Astrocyte (in vitro differentiated cells and primary cell): ENCODE data around the gene FTO. TPM values are rescaled to one million over a fixed set of nuclear protein-coding genes. Genes with fewer than 3 reads are reported as not detected.

Experiments
- DNase-seq: peaks from one replicate; pipeline ENCODE4 v3.0.0-alpha.2; 2010; ENCODE audit warnings: low read depth
- FAIRE-seq: peaks from 2 replicates; lab custom pipeline; 2011; peaks lifted over from hg19 to GRCh38; lab: Jason Lieb, UNC
- H2AFZ ChIP-seq: 2 replicates; pipeline ENCODE4 v1.6.0; 2012; ENCODE audit warnings: low read depth, low read length, inconsistent platforms
- H3K27ac ChIP-seq: 2 replicates; pipeline ENCODE4 v1.5.1; 2011; ENCODE audit warnings: low read depth, low read length, inconsistent platforms
- H3K27me3 ChIP-seq: 2 replicates; pipeline ENCODE4 v1.6.0; 2011; ENCODE audit warnings: low read length, inconsistent platforms; ENCODE audit not compliant: insufficient read depth
- H3K36me3 ChIP-seq: 2 replicates; pipeline ENCODE4 v1.5.1; 2011; ENCODE audit warnings: low read length, inconsistent platforms; ENCODE audit not compliant: insufficient read depth
- H3K4me1 ChIP-seq: 2 replicates; pipeline ENCODE4 v1.5.1; 2011; ENCODE audit warnings: low read length, inconsistent platforms; ENCODE audit not compliant: insufficient read depth
- H3K4me2 ChIP-seq: 2 replicates; pipeline ENCODE4 v1.6.0; 2012; ENCODE audit warnings: low read length, inconsistent platforms
- H3K4me3 ChIP-seq: 2 replicates; pipeline ENCODE4 v1.5.1; 2011; ENCODE audit warnings: low read depth, mild to moderate bottlenecking, low read length, inconsistent platforms; ENCODE audit not compliant: insufficient read depth
- H3K79me2 ChIP-seq: 2 replicates; pipeline ENCODE4 v1.6.0; 2012; ENCODE audit warnings: mild to moderate bottlenecking, low read length, inconsistent platforms; ENCODE audit not compliant: insufficient read depth
- H3K9ac ChIP-seq: 2 replicates; pipeline ENCODE4 v1.6.0; 2012; ENCODE audit warnings: mild to moderate bottlenecking, low read length, inconsistent platforms
- H3K9me3 ChIP-seq: 2 replicates; pipeline ENCODE4 v1.5.1; 2012; ENCODE audit warnings: low read depth, mild to moderate bottlenecking, low read length, inconsistent platforms; ENCODE audit not compliant: insufficient read depth
- H4K20me1 ChIP-seq: 2 replicates; pipeline ENCODE4 v1.6.0; 2012; ENCODE audit warnings: low read length, inconsistent platforms; ENCODE audit not compliant: insufficient read depth
- H3K27ac Mint-ChIP-seq: one replicate; pipeline ENCODE4 v1.8.0; 2021; ENCODE audit warnings: mild to moderate bottlenecking, mixed read lengths; ENCODE audit not compliant: unreplicated experiment
- H3K27me3 Mint-ChIP-seq: one replicate; pipeline ENCODE4 v1.8.0; 2021; ENCODE audit warnings: low read depth, mixed read lengths; ENCODE audit not compliant: unreplicated experiment
- H3K36me3 Mint-ChIP-seq: one replicate; pipeline ENCODE4 v1.8.0; 2021; ENCODE audit warnings: low read depth, mixed read lengths; ENCODE audit not compliant: unreplicated experiment
- H3K4me1 Mint-ChIP-seq: one replicate; pipeline ENCODE4 v1.8.0; 2021; ENCODE audit warnings: low read depth, mixed read lengths; ENCODE audit not compliant: unreplicated experiment
- H3K4me3 Mint-ChIP-seq: one replicate; pipeline ENCODE4 v1.8.0; 2021; ENCODE audit warnings: mild to moderate bottlenecking, moderate library complexity, mixed read lengths; ENCODE audit not compliant: unreplicated experiment
- H3K9me3 Mint-ChIP-seq: one replicate; pipeline ENCODE4 v1.8.0; 2021; ENCODE audit warnings: mild to moderate bottlenecking, mixed read lengths; ENCODE audit not compliant: unreplicated experiment
- EZH2 ChIP-seq: IDR thresholded peaks from 2 replicates; pipeline ENCODE4 v1.6.1; 2012; ENCODE audit warnings: mild to moderate bottlenecking, low read length, inconsistent platforms; ENCODE audit not compliant: insufficient read depth
- total RNA-seq: library from RNA; stranded (reverse); gene quantifications from 2 replicates; pipeline ENCODE4 v1.2.1, GENCODE V29; 2021
- TF ChIP-seq, protein P1 (sequence below): IDR thresholded peaks from 2 replicates; pipeline ENCODE4 v1.5.1; 2011; ENCODE audit warnings: low read depth, mild to moderate bottlenecking, inconsistent platforms, low read length, moderate library complexity; ENCODE audit not compliant: insufficient read depth

The FTO gene
- total RNA-seq, 1 donor from 2014 or later = 73.1 TPM

DNA sequence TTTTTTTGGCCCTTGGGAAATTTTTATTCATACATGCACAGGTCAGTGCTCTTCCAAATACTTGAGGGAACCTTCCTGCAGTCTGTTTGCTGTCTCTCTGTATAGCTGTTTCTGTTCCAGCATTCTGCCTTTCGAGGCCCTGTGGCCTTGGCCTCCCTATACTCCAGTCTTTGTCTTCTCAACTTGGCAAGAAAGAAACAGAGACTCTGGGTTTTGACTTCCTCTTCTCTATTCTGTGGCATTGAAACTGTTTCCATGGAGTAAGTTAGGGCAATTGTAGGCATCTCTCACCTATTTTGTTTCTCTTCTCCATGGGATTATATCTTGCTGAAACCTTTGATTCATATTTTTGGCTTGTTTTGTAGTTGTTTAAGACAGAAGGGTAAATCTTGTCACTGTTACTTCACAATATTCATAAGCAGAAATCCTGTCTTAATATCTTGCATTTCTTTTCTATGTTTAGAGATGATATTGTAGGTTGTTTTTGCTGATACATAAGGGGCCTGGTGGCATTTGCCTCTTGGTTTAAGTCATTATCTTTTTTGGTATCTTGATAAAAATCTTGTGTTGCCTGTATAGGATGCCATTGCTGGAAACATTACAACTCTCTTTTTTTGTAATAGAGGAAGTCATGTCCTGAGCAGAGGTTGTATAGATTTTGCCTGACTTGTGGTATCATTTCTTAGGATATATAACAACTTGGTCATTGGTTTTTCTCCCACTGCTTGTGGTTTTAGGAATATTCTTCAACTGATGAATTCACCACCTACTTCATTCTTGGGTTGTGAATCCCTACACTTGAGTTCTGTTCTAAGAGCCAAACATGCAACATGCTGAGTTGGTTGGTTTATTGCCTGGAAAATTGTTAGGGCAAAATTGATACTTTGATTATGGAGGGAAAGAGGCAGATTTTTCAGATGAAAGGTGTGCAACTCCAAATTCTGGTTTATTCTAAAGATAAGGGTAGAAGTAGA, 168.6 kb downstream of the FTO start:
- H3K4me3 Mint-ChIP-seq = no peak overlapping the region
- Histone ChIP-seq H3K27ac (peak overlapping the region; percentile 34), H3K9me3 (no peaks in the 10 kb centered on the region), H3K9ac (no peak overlapping the region), H3K27me3 (no peaks in the 10 kb centered on the region), H3K4me1 (peaks cover 17% of the 10 kb centered on the region), H2AFZ (no peak overlapping the region), H4K20me1 (no peaks in the 10 kb centered on the region), H3K36me3 (no peaks in the 10 kb centered on the region), H3K4me2 (peak overlapping the region; percentile 63), H3K79me2 (no peaks in the 10 kb centered on the region), H3K4me3 (no peak overlapping the region)
- TF ChIP-seq, protein P1, sequence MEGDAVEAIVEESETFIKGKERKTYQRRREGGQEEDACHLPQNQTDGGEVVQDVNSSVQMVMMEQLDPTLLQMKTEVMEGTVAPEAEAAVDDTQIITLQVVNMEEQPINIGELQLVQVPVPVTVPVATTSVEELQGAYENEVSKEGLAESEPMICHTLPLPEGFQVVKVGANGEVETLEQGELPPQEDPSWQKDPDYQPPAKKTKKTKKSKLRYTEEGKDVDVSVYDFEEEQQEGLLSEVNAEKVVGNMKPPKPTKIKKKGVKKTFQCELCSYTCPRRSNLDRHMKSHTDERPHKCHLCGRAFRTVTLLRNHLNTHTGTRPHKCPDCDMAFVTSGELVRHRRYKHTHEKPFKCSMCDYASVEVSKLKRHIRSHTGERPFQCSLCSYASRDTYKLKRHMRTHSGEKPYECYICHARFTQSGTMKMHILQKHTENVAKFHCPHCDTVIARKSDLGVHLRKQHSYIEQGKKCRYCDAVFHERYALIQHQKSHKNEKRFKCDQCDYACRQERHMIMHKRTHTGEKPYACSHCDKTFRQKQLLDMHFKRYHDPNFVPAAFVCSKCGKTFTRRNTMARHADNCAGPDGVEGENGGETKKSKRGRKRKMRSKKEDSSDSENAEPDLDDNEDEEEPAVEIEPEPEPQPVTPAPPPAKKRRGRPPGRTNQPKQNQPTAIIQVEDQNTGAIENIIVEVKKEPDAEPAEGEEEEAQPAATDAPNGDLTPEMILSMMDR = no peak
- no peak for TF ChIP-seq EZH2
- peaks cover 2% of the 10 kb centered on the region for H3K9me3 Mint-ChIP-seq
- FAIRE-seq (peak; percentile 98), DNase-seq (peak; percentile 95)
- no peaks in the 10 kb centered on the region for H3K27me3 Mint-ChIP-seq
- H3K36me3 Mint-ChIP-seq = peaks cover 13% of the 10 kb centered on the region
- H3K27ac Mint-ChIP-seq = peak overlapping the region; percentile 53
- peaks cover 20% of the 10 kb centered on the region for H3K4me1 Mint-ChIP-seq

DNA sequence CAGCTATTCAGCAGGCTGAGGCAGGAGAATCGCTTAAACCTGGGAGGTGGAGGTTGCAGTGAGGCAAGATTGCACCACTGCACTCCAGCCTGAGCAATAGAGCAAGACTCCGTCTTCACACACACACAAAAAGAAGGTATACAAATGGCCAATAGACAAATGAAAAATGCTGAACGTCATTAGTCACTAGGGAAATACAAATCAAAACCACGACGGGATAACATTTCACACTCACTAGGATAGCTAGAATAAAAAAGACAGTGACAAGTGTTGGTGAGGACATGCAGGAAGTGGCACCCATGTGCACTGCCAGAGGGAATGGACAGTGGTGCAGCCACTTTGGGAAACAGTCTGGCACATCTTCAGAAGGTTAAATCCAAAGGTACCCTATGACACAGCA, 172.9 kb downstream of the FTO start:
- Histone ChIP-seq H3K4me1 (peaks cover 16% of the 10 kb centered on the region), H3K4me3 (no peak overlapping the region), H3K27ac (no peak overlapping the region), H4K20me1 (no peaks in the 10 kb centered on the region), H3K36me3 (peaks cover 6% of the 10 kb centered on the region), H3K4me2 (no peak overlapping the region), H3K9me3 (no peaks in the 10 kb centered on the region), H2AFZ (no peak overlapping the region), H3K79me2 (no peaks in the 10 kb centered on the region), H3K27me3 (no peaks in the 10 kb centered on the region), H3K9ac (no peak overlapping the region)
- DNase-seq (no peak), FAIRE-seq (no peak)
- H3K9me3 Mint-ChIP-seq = no peaks in the 10 kb centered on the region
- H3K4me3 Mint-ChIP-seq = no peak overlapping the region
- peaks cover 20% of the 10 kb centered on the region for H3K4me1 Mint-ChIP-seq
- TF ChIP-seq EZH2 = no peak
- TF ChIP-seq, protein P1 = no peak
- H3K27me3 Mint-ChIP-seq = no peaks in the 10 kb centered on the region
- no peak overlapping the region for H3K27ac Mint-ChIP-seq
- peaks cover 7% of the 10 kb centered on the region for H3K36me3 Mint-ChIP-seq

DNA sequence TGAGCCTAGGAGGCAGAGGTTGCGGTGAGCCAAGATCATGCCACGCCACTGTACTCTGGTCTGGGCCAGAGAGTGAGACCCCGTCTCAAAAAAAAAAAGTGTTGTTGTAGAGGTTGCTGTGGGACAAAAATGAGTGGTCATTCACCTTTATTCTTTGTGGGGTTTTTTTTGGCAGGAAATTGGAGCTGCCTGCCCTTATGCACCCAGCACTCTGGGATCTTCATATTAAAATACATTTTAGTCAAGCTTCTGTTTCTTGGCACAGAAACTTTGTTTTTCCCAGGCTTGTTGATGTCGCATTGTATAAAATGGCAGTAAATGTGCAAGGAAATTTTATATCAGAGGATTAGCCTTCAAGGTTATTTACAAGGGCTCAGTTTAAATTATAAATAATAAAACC, 174.3 kb downstream of the FTO start:
- Histone ChIP-seq H3K4me1 (peaks cover 3% of the 10 kb centered on the region), H3K4me3 (no peak overlapping the region), H3K9ac (no peak overlapping the region), H3K36me3 (peaks cover 6% of the 10 kb centered on the region), H3K79me2 (no peaks in the 10 kb centered on the region), H2AFZ (no peak overlapping the region), H3K27ac (no peak overlapping the region), H3K9me3 (no peaks in the 10 kb centered on the region), H4K20me1 (no peaks in the 10 kb centered on the region), H3K27me3 (no peaks in the 10 kb centered on the region), H3K4me2 (no peak overlapping the region)
- H3K27me3 Mint-ChIP-seq = no peaks in the 10 kb centered on the region
- H3K27ac Mint-ChIP-seq = no peak overlapping the region
- FAIRE-seq (no peak), DNase-seq (no peak)
- H3K36me3 Mint-ChIP-seq = peaks cover 7% of the 10 kb centered on the region
- no peaks in the 10 kb centered on the region for H3K9me3 Mint-ChIP-seq
- peaks cover 8% of the 10 kb centered on the region for H3K4me1 Mint-ChIP-seq
- H3K4me3 Mint-ChIP-seq = no peak overlapping the region
- no peak for TF ChIP-seq EZH2
- TF ChIP-seq, protein P1 = no peak
